ENCODE data around the gene ADRM1.

ADRM1 gene

GRCh38 chr20:62342910-62343309 lies 40.1 kb downstream of the ADRM1 start:
- DNase-seq, result no peak

DNA sequence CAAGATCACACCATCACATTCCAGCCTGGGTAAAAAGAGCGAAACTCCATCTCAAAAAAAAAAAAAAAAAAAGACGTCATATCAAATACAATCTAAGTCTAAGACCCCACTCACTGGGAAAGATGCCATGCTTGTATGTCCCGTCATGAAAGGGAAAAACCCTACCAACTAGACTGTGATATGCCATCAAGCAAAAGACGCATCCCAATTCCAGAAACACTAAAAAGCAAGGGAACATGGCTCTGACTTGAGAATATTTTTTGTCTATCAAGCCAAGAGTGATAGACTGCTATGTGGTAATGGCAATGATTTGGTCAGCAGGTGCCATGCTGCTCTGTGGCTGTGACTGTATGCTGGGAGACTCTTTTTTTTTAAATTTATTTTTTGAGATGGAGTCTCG lies 41.3 kb downstream of the ADRM1 start:
- DNase-seq, result no peak

- no peak for DNase-seq
Measured at GRCh38 chr20:62344782-62345181, 42.0 kb downstream of the ADRM1 start.

- DNase-seq, result no peak
Measured at GRCh38 chr20:62345681-62346370, 43.0 kb downstream of the ADRM1 start.

DNA sequence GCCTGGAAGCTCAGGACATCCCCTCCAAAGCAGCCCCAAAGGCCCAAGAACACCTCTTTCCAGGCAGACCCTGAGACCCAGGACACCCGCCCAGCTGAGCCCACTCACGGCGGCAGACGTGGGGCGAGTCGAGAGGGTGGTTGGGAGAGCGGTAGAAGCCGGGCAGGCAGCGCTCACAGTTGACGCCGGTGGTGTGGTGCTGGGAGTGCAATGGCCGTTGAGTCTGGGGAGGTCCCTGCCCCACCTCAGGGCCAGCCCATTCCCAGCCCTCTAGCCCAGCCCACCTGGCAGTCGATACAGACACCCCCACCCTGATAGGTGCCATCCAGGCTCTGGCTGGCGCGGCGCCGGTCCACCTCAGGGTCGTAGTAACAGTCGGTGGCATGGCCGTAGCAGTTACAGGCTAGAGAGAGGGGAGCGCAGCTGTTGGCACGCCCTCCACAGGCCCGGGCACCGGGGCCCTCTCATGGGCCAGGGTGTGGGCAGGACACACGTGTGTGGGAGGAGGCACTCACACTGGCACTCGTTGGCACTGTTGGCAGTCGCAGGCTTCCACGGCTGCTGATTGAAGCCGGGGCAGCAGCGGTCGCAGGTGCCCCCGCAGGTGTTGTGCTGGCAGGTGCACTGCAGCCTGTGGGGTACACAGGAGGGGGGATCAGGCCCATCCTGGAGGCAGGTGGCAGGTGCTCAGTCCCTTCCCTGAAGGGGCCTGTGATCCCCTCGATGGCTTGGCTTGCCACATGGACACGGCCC lies 43.8 kb downstream of the ADRM1 start:
- no peak for DNase-seq

- DNase-seq, result no peak
Measured at GRCh38 chr20:62347151-62347404, 44.3 kb downstream of the ADRM1 start.

- DNase-seq, result no peak
Measured at GRCh38 chr20:62347445-62347844, 44.6 kb downstream of the ADRM1 start.

DNA sequence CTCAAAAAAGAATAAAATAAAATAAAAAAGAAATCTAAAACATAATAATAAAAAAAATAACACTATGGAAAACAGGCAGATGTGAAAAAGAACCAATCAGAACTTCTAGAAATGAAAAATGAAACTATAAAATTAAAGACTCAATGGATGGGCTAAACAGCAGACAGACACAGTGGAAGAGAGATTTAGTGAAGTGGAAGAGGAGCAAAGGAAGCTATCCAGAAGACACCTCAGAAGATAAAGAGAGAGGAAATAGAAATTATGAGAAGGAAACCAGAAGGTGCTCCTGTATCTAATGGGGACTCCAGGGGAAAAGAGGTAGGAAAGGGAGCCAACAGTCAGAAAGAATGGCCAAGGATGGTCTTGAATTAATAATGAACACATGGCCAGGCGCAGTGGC lies 45.8 kb downstream of the ADRM1 start:
- DNase-seq, result no peak

GRCh38 chr20:62349556-62350097 lies 46.8 kb downstream of the ADRM1 start:
- DNase-seq, result no peak

DNA sequence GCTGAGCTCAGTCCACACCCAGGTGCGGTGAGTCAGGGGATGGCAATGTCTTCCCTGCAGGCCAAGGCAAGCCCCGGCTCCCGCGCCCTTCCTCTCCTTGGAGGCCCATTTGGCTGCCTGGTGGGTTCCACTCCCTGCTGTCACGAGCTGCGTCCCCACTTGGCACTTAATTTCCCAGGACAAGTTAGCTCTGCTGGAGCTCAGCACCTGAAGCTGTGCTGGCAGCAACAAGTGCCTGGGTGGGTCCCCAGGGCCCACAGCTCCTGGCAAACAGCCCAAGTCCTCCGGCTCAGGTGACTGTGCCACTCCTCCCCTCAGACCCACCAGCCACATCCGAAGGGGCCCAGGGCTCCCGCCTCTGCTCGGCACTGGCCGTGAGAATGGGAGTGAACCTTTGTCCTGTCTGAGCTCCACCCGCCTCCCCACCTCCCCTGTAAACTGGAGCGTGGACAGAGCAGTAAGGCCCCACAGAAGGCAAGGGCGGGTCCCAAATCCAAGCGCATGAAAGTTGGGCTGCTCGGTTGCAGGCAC lies 47.4 kb downstream of the ADRM1 start:
- DNase-seq, result no peak

DNA sequence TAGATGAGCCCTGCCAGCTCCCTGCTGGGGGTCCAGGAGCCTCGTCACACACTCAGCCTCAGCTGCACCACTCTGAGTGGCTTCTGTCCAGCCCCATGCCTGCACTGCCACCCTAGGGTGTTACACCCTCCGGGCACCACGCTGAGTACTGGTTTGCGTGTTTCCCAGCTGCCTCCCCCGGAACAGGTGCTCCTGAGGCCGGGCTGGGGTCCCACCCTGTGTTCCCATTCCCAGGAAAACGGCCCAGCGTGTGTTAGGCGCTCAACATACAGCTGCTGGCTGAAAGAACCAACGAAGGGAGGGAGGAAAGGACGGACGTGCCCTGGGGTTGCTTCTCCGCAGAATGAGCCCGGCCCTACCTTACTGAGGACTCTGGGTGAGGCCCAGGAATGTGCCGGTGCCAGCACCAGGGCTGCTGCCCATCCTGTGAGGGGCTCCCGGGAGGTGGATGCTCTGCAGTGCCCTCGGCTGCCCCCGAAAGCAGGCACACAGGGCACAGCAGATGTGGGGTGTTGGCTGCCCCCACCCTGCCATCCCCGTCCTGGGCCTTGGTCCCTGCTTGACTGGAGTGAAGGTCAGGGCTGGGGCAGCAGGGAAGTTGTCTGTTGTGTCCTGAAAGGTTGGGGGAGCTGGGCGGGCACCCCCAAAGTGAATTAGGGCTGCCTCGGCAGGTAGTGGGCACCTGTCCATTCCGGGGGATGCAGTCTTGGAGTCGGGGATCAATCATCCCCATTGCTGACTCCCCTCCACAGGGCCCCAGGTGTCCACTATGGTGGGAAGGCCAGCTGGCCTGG lies 48.0 kb downstream of the ADRM1 start:
- no peak for DNase-seq

- no peak for DNase-seq
Measured at GRCh38 chr20:62351469-62352401, 48.9 kb downstream of the ADRM1 start.

- no peak for DNase-seq
Measured at GRCh38 chr20:62352402-62353288, 49.8 kb downstream of the ADRM1 start.

DNA sequence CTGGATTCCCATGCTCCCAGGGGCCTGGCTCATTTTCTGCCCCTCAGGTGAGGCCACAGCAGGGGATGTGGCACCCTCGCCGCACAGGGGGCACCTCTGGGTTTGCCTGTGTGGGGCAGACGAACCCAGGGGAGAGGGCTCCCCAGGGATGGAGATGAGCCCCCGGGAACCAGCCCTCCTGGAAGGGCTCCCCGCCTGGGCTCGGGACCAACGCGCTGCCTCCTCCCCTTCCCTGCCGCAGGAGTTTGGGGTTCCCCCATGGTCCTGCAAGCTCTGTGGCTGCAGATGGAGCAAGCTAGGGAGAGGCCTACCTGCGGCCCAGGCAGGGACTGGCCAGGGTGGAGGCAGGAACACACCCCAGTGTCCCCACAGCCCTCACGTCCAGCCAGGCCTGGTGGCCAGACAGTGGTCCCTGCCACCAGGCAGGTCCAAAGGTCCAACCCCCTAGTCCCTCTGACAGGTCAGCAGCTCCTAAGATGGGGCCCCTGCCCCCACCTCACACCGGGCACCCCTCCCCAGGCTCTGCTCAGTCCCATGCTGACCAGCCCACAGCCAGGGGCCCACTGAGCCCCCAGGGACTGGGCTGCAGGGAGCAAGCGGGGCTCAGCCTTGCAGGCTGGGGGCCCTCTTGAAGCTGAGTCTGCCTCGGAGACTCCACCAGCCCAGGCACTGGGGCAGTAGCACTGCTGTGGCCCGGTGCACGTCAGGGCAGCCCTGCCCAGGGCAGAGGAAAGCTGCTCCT lies 50.7 kb downstream of the ADRM1 start:
- DNase-seq, result no peak

GRCh38 chr20:62354031-62354808 lies 51.4 kb downstream of the ADRM1 start:
- DNase-seq, result no peak

DNA sequence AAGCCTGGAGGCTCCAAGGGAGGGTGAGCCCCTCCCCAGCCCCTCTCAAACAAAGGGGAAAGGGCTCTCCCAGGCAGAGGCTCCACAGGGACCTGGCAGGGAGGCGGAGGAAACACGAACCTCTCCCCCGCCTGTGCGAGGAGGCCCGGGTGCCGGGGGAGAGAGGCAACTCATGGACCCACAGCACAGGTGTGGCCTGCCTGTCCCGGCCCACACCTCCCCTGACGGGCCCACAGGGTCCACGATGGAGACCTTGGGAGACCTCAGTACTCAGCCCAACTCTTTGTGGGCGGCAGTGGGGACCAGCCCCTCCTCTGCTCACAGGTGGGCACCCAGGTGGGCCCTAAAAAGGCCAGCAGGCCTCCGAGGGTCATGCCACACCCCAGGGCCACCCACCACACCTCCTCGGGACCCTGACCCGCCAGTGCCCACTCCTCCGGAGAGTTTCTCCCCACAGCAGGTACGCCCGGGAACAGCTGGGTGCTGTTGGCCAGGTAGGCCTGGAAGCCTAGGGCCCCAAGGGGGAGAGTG lies 52.1 kb downstream of the ADRM1 start:
- no peak for DNase-seq

DNA sequence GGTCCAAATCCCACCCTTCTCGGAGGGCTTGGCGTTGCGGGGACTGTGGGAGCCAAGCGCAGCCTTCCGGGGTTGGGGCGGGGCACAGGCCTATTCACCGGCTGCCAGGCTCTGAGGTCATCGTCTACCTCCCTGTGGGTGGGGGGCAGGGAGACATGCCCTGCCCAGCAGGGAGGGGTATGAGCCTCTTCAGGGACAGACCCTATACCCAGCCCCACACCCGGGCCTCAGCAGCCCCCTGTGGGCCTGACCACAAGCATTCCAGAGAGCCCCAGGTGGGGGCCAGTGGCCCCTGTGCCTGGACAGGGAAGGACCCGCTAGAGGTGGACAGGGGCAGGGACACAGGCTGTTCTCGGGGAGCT lies 52.7 kb downstream of the ADRM1 start:
- DNase-seq, result no peak

DNA sequence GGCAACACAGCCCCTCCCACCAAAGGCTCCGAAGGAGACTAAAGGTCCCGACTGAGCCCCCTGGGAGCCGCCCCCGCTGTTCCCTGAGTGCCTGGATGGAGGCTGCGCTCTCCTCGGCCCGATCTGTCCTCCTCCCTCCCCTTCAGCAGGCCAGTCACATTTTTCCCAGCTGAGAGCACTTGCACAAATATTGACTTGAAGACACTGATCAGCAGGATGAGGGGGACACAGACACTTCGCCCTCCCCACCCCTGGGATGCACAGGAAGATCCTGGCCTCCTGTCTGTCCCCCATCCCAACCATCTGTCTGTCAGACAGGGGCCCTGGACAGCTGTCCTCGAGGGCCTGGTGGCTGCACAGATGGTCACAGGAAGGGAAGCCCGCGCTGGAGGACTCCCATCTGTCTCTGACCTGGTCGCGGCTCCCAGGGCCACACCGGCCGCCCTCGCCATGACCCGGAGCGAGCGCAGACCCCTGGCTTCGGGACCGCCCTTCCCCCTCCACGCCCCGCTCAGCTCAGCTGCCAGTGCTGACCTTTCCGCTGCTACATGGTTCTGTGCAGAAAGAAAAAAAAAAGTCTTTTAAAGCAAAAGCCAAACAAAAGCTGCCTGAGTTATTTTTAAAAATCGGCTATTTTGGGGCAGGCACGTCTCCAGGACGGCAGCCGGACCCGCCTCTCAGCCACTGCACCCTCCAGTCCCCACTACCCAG lies 53.2 kb downstream of the ADRM1 start:
- no peak for DNase-seq

All from stimulated activated CD4-positive, alpha-beta T cell treated with anti-CD3 and anti-CD28 coated beads, Interleukin-12 subunit alpha, Interleukin-12 subunit beta, amount 100 ng/mL, for 4 hours (primary cell).